ENCODE data around the gene SMC6.

The SMC6 gene

GRCh38 chr2:17615147-17615546 is 138.5 kb downstream of the SMC6 start:
- no peak for DNase-seq

- no peak for DNase-seq
These were observed 139.3 kb downstream of the SMC6 start for GRCh38 chr2:17614174-17614930.
